ENCODE data around the gene STX19.
"Not testable (repeated sequence)": the region's sequence is repeated elsewhere in the genome, so short reads cannot be mapped to it uniquely, and the experiment has no call there.

STX19 gene, protein sequence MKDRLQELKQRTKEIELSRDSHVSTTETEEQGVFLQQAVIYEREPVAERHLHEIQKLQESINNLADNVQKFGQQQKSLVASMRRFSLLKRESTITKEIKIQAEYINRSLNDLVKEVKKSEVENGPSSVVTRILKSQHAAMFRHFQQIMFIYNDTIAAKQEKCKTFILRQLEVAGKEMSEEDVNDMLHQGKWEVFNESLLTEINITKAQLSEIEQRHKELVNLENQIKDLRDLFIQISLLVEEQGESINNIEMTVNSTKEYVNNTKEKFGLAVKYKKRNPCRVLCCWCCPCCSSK

GRCh38 chr3:94028093-94028837, at the start of gene STX19:
Gene STX19, minus strand, starts transcription at chr3:94028597. Its CDS starts 13,328 bp downstream, at chr3:94015269.
- DNase-seq: no peak

DNA sequence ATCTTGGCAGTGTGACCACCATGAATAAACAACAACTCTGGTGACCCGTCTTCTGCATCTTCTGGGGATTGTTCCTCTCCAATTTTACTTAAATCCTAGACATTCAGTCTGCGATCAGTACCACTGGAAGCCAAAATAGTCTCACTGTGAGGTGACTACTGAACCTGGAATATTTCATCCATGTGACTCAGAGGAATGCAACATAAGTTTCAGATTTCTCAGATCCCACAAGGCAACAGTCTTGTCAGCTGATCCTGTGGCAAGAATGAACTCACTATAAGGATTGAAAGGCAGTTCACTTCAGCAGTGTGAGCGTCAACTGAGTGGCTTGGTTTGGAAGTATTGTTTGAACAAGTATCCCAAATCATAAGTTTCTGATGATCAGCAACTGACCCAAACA, 47.7 kb upstream of the STX19 start:
- DNase-seq: no peak

DNA sequence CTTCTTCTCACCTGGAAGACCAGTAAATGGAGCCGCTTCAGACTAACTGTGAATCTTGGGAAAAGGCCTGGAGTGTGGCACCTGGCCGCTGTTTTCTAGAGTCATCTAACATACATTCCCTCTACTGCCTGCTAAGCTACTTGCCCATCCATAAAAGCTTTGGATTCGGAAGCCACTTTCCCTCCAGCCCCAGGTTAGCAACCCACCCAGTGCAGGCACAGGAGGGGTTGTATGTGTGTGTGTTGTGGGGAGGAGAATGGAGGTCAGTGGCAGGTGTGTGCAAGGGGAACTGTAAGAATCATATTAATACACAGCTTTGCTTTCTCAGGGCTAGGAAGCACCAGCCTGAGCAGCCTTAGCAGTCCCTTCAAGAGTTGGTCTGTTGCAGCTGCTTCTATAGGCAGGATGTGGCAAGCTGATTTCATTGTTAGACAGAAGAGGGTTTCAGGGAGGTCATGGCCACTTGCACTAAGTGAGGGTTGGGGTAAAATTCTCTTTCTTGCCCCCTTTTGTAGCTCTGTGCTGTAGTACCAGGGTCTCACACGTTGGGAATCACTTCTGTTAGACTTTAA, 43.4 kb upstream of the STX19 start:
- DNase-seq: no peak

GRCh38 chr3:94070341-94070911, 42.0 kb upstream of the STX19 start:
- DNase-seq: no peak

GRCh38 chr3:94069194-94069813, 40.9 kb upstream of the STX19 start:
- peak in 2 of 3 donors; percentile 64 to 75 for DNase-seq

DNA sequence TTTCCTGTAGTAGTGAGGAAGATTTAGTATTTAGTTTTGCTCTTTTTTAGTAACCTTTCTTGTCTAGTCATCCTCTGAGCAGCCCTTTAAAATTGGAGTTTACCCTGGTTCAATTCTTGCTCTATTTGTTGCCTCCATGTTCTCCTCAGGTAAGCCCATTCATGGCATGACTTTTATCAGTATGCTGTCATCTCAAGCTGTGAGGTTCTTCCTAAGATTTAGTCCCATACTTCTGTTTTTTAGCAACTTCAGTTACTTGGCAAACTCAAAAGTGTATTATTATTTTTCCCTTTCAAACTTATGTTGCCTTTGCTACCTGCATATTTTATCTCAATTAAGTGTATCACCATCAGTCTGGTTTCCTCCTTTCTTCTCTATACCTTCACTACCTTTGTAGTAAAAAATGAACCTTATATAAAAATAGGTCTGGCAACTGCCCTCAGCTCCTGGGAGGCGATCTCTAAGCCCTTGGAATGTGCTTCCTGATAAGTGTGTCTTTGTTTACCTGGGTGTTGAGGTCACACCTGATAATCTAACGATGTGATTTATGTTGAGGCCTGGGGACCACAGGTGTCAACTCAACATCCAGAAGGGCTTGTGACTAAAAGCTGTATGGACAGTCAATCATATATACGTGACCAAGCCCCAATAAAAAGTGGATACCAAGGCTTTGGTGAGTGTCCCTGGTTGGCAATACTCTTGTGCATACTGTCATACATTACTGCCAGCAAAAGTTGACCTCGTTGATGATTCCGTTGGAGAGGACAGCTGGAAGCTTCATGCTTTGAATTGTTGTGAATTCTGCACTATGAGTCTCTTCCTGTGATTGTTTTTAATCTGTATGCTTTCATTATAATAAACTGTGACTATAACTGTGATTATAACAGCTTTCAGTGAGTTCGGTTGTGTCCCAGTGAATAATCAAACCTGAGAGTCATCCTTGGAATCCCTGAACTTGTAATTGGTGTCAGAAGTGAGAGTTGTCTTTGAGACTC, 38.4 kb upstream of the STX19 start:
- DNase-seq: no peak

DNA sequence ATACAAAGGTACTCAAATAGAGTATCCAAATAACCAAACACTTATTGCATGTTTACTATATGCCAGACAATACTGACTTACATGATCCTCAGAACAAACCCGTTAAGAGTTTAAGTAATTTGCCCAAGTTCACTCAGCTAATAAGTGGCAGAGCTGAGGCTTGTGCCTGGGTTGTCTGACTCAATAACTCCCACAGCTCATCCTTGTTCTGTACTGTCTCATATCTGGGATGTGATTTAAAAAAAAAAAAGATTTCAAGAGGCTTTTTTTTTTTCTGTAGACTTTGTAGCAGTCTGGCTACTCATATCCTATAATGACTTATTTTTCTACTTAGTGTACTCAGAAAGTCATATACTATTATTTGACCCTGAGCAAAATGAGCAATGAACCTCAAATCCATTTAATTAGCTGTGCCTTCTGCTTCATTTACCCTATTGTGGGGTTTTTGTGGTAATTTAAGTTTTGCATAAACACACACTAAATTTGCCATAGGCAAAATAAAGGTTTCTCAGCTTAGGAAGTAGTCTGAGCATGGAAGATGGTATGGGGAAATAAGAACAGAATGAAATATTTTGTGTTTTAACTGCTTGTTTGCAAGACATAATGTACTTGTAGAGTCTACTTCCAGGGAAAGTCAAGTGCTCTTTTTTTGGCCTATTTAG, 37.6 kb upstream of the STX19 start:
- DNase-seq: peak in 2 of 3 donors; percentile 12 to 36

GRCh38 chr3:94065122-94065521, 36.7 kb upstream of the STX19 start:
- DNase-seq: peak in 1 of 3 donors; percentile 6

DNA sequence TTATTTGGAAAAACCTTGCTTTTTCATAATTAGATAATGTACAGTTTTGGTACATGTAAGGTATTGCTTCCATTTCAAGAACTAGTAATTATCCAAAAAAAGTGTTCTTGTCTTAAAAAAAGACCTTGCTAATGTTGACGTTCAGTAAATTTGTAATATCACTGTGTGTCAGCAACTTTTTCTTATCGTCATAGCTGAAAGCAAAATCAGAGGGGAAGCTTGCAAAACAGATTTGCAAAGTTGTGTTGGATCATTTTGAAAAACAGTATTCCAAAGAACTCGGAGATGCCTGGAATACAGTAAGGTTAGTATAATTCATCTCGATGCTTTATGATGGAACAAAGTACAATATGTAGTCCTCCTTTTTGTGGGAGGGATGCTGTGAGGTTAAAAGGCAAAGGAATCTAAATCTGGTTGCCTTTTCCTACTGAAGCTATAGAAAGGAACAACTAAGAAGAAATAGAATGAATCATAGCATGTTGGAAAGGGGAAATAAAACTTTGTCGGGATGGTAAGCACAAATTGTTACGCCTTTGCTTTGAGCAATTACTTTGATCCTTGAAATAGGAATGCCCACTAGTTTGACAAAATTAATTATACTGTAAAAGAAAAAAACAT, 36.0 kb upstream of the STX19 start:
- DNase-seq: peak; percentile 39 to 69 (median 63)

- DNase-seq: peak in 1 of 3 donors; percentile 9
Measured at GRCh38 chr3:94063496-94064119, 35.2 kb upstream of the STX19 start.

GRCh38 chr3:94062513-94063404, 34.4 kb upstream of the STX19 start, which contains the start of the genes DHFR2 and NSUN3:
Gene DHFR2, minus strand, starts transcription at chr3:94062916. Its CDS starts 1,405 bp downstream, at chr3:94061511.
Gene NSUN3, plus strand, starts transcription at chr3:94063061. Its CDS starts 66 bp downstream, at chr3:94063127.
- peak; percentile 95 to 99 (median 98) for DNase-seq

GRCh38 chr3:94061297-94061696, 32.9 kb upstream of the STX19 start:
- DNase-seq: no peak

DNA sequence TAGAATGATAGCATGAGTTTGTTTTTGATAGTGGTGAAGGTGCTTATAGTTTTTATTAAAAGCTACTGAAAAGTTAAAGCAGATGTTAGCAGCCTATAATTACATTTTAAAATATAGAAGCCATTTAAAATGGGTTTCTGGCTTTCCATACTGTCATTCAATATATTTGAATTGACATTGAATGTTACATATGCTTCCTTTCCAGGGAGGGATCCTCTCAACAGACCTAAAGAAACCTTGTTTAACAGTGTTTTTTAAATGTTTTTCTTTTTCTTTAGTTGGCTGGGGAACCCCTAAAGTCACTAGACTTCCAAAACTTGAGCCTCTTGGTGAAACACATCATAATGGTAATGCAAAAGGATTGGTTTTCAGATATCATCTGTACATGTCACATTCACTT, 22.1 kb upstream of the STX19 start:
- DNase-seq: no peak

- no peak for DNase-seq
Measured at GRCh38 chr3:94049267-94049666, 20.9 kb upstream of the STX19 start.

GRCh38 chr3:94046533-94046932, 18.1 kb upstream of the STX19 start:
- no peak for DNase-seq

DNA sequence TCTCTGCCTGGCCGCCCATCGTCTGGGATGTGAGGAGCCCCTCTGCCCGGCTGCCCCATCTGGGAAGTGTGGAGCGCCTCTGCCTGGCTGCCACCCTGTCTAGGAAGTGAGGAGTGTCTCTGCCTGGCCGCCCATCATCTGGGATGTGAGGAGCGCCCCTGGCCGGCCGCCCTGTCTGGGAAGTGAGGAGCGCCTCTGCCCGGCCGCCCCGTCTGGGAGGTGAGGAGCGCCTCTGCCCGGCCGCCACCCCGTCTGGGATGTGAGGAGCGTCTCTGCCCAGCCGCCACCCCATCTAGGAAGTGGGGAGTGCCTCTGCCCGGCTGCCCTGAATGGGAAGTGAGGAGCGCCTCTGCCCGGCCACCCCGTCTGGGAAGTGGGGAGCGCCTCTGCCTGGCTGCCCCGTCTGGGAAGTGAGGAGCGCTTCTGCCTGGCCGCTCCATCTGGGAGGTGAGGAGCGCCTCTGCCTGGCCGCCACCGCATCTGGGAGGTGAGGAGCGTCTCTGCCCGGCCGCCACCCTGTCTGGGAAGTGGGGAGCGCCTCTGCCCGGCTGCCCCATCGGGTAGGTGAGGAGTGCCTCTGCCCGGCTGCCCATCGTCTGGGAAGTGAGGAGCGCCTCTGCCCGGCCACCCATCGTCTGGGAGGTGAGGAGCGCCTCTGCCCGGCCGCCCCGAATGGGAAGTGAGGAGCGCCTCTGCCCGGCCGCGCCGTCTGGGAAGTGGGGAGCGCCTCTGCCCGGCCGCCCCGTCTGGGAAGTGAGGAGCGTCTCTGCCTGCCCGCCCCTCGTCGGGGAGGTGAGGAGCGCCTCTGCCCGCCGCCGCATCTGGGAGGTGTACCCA, 15.9 kb upstream of the STX19 start:
- not testable (repeated sequence) for DNase-seq

- no peak for DNase-seq
Measured at GRCh38 chr3:94043285-94043684, 14.9 kb upstream of the STX19 start.
